GM21737 (cell line): ENCODE measurements around the gene ING4.

Experiments used
- ATAC-seq: cut with Tn5 transposase; IDR thresholded peaks from one replicate; pipeline ENCODE4 v1.9.1; 2021; ENCODE audit warnings: mild to moderate bottlenecking, moderate library complexity; ENCODE audit not compliant: unreplicated experiment

The ING4 gene

GRCh38 chr12:6688543-6688998 is 25.7 kb upstream of the ING4 start:
- no peak for ATAC-seq

- ATAC-seq: no peak
These were observed 22.9 kb upstream of the ING4 start for GRCh38 chr12:6685814-6686213.

GRCh38 chr12:6684609-6685008 is 21.7 kb upstream of the ING4 start:
- ATAC-seq: no peak

- no peak for ATAC-seq
These were observed 14.0 kb upstream of the ING4 start for GRCh38 chr12:6676962-6677361.

- ATAC-seq: no peak
These were observed 9.2 kb upstream of the ING4 start for GRCh38 chr12:6672143-6672542.

- no peak for ATAC-seq
These were observed 4.8 kb upstream of the ING4 start for GRCh38 chr12:6667559-6668210.

- ATAC-seq: no peak
These were observed 3.3 kb upstream of the ING4 start for GRCh38 chr12:6666211-6666610.

GRCh38 chr12:6664902-6665301 is 2.0 kb upstream of the ING4 start:
- ATAC-seq: no peak

- ATAC-seq: peak; percentile 26
These were observed 365 bp downstream of the ING4 start for GRCh38 chr12:6662602-6662905.

GRCh38 chr12:6653987-6654386 is 8.9 kb downstream of the ING4 start:
- ATAC-seq: no peak

- no peak for ATAC-seq
These were observed 9.6 kb downstream of the ING4 start for GRCh38 chr12:6653342-6653741.

- no peak for ATAC-seq
These were observed 10.5 kb downstream of the ING4 start for GRCh38 chr12:6652391-6652790.

GRCh38 chr12:6650832-6651231 is 12.1 kb downstream of the ING4 start:
- no peak for ATAC-seq

- no peak for ATAC-seq
These were observed 15.8 kb downstream of the ING4 start, which contains the start of gene ACRBP for GRCh38 chr12:6647083-6647604. Gene ACRBP, minus strand, starts transcription at chr12:6647432. Its CDS starts 66 bp downstream, at chr12:6647366.

- no peak for ATAC-seq
These were observed 16.4 kb downstream of the ING4 start for GRCh38 chr12:6646276-6647082.

- no peak for ATAC-seq
These were observed 18.0 kb downstream of the ING4 start for GRCh38 chr12:6644903-6645302.

GRCh38 chr12:6644257-6644596 is 18.7 kb downstream of the ING4 start:
- no peak for ATAC-seq

GRCh38 chr12:6643569-6644256 is 19.2 kb downstream of the ING4 start:
- no peak for ATAC-seq

- no peak for ATAC-seq
These were observed 21.8 kb downstream of the ING4 start for GRCh38 chr12:6641131-6641530.

- ATAC-seq: no peak
These were observed 22.4 kb downstream of the ING4 start for GRCh38 chr12:6640497-6640896.

- no peak for ATAC-seq
These were observed 23.6 kb downstream of the ING4 start for GRCh38 chr12:6639151-6639801.
